Mononuclear cell (primary cell): Measurements from ENCODE around the gene FOXA2. TPM values are rescaled to one million over a fixed set of nuclear protein-coding genes. Genes with fewer than 3 reads are reported as not detected.

ENCODE experiments used
- H3K27me3 ChIP-seq: 2 replicates; pipeline ENCODE4 v1.6.0; 2011; ENCODE audit warnings: low read length, control low read depth; ENCODE audit not compliant: insufficient read depth
- H3K4me1 ChIP-seq: 2 replicates; pipeline ENCODE4 v1.5.1; 2011; ENCODE audit warnings: mild to moderate bottlenecking, low read length, control low read depth; ENCODE audit not compliant: insufficient read depth
- H3K4me3 ChIP-seq: 2 replicates; pipeline ENCODE4 v1.5.1; 2011; ENCODE audit warnings: mild to moderate bottlenecking, low read length, moderate library complexity
- H3K9me3 ChIP-seq: 2 replicates; pipeline ENCODE4 v1.5.1; 2011; ENCODE audit warnings: low read depth, mild to moderate bottlenecking, control low read depth, low read length
- total RNA-seq: library from RNA; depleted of rRNA; stranded (reverse); fragments of >200 nt; gene quantifications from one replicate; pipeline ENCODE4 v1.2.3, GENCODE V29; 2012

FOXA2 gene
- total RNA-seq, 1 donor: not detected

DNA sequence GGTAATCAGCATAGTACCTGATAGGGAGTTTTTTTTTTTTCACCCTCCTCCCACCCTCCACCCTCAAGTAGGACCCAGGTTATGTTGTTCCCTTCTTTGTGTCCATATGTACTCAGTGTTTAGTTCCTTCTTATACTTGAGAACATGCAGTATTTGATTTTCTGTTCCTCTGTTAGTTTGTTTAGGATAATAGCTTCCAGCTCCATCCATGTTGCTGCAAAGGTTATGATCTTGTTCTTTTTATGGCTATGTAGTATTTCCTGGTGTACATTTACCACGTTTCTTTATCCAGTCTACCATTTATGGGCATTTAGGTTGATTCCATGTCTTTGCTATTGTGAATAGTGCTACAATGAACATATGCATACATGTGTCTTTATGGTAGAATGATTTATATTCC lies 41.9 kb downstream of the FOXA2 start:
- H3K4me1 ChIP-seq: no peaks in the 10 kb centered on the region
- no peaks in the 10 kb centered on the region for H3K27me3 ChIP-seq
- no peaks in the 10 kb centered on the region for H3K9me3 ChIP-seq
- H3K4me3 ChIP-seq: no peak overlapping the region

DNA sequence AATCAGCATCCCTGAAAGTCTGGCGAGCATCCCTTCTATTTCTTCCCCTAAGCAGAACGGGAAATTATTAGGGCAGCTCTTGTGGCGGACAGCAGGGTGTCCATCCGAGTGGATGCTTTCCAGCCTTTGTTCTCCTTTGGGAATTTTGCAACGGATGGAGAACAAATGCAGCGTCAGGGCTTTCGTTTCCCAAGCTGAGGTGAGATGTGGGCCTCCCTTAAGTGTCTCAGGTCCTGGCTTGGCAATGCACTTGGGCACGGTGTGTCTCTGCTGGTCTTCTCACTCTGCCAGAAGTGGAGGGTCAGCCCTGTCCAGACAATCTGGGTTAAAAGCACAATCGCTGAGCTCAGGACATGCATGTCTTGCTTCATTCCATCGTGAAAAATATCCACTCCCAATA lies 43.5 kb downstream of the FOXA2 start:
- H3K4me3 ChIP-seq: no peak overlapping the region
- no peaks in the 10 kb centered on the region for H3K4me1 ChIP-seq
- no peaks in the 10 kb centered on the region for H3K9me3 ChIP-seq
- H3K27me3 ChIP-seq: no peaks in the 10 kb centered on the region

DNA sequence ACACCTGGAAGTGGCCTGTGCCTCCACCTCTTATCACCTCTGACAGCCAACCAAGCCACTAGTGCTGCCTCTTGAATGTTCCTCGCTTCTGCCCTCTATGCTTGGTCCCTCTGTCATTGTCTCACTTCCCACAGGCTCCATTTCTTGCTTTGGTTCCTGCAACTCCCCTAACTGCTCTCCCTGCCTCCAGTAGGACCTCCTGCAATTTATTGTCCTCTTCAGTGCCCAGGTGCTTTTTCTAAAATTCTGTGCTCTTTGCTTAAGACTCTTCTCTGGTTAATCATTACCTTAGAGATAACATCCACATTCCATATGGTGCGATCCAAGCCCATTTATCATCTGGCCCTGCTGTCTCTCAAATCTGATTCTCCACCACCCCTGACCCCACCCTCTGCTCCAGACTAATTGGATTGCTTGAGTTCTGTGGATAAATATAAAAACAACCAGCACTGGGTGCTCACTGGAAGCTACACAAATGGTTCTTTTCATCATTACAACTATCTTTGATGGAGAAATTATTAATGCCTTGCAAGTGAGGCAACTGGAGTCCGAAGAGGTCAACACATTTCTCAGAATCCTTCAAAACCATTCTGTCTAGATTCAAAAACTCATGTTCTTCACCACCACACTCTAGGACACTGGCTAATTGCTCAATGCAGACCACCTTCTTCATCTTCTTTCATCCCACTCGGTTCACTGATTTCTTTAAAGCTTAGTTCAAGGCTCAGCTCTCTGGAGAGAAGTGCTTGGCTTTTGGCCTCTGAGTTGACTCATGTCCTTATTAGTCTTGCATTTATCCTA lies 47.2 kb downstream of the FOXA2 start:
- no peaks in the 10 kb centered on the region for H3K9me3 ChIP-seq
- no peak overlapping the region for H3K4me3 ChIP-seq
- no peaks in the 10 kb centered on the region for H3K27me3 ChIP-seq
- H3K4me1 ChIP-seq: no peaks in the 10 kb centered on the region

DNA sequence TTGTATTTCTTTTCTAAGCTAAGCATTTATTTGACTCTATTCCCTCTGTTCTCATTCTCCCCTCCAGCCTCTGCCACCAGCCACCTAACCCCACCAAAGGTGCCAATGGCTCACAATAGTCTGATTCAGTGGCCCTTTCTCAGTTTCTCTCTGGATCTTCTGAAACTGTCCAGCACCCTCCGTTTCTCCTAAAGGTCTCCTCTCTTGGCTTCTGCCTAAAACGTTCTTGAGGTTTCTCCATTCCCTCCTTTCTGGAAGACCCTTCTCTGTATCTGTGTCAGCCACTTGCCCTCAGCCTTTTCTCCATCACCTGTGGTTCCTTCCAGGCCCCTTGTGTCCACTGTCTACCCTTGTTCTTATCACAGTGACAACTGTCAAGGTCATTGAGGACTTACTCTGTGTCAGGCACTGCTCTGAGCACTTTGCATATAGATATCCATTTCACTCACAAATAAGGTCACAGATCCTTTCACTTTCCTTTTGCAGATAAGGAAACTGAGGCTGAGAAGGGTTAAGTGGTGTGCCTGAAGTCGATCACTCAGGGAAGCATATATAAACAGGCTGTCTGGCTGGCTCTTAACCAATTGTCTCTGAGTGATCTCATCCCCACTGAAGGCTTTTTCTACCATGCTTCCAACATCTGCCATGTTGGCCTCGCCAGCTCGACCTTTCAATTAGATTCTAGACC lies 48.1 kb downstream of the FOXA2 start:
- H3K27me3 ChIP-seq: no peaks in the 10 kb centered on the region
- no peaks in the 10 kb centered on the region for H3K4me1 ChIP-seq
- no peak overlapping the region for H3K4me3 ChIP-seq
- no peaks in the 10 kb centered on the region for H3K9me3 ChIP-seq

DNA sequence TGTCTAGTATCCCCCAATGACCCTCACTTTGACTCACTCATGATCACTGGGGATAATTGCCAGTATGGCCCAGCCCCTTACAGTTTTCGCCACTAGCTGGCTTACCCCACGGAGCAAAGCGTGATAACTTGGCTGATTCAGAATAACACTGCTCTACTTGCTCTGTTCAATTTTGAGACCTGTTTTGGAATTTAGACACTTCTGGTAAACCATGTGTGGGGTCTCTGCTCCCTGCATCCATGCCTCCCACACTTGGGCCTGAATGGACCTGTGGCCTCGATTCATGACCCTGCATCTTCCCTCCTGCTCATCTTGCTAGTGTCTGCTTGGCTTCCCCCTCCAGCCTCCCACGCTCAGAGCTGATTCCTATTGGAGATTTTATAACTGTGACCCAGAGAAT lies 48.9 kb downstream of the FOXA2 start:
- H3K4me1 ChIP-seq: no peaks in the 10 kb centered on the region
- no peak overlapping the region for H3K4me3 ChIP-seq
- H3K27me3 ChIP-seq: no peaks in the 10 kb centered on the region
- no peaks in the 10 kb centered on the region for H3K9me3 ChIP-seq

DNA sequence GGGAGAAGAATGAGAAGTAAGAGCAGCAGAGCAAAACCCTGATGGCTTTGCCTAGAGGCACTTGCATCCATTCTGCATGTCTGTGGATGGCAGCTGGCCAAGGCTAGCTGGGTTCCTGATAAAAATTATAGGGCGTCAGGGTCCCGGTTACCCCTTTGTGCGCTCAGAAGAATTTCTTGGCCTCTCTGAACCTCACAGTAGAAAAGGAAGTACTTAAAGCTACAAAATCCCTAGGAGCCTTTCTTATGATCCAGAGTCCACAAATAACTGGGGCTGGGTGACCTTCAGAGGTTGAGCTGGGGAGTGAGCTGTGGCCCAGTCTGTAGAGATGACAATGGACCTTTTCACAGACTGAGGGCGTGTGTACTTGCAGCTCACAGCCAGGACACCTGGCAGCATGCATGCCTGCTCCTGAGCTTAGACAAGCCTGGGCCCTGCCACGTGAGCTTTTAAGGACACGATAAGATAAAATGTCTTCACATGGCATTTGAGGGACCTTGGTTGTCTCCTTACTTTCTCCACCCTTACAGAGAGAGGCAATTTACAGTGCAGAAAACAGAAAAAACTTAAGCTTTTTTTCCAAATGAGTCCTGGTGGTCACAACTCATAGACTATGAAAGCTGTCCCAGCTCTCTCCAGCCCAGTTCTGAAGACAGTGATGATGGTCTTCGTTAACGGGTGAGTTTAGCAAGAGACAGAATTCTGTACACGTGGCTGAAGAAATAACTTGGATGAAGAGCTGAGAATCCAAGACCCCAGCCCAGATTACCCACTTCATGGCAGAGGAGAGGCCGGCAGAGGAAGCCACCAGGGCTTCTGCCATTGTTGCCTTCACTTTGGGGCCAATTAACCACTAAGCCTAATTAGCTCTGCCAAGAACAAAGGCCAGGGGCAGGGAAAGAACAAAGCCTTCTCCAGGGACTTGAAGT lies 50.3 kb downstream of the FOXA2 start:
- Histone ChIP-seq H3K4me1 (no peaks in the 10 kb centered on the region), H3K27me3 (no peaks in the 10 kb centered on the region), H3K9me3 (no peaks in the 10 kb centered on the region), H3K4me3 (no peak overlapping the region)

DNA sequence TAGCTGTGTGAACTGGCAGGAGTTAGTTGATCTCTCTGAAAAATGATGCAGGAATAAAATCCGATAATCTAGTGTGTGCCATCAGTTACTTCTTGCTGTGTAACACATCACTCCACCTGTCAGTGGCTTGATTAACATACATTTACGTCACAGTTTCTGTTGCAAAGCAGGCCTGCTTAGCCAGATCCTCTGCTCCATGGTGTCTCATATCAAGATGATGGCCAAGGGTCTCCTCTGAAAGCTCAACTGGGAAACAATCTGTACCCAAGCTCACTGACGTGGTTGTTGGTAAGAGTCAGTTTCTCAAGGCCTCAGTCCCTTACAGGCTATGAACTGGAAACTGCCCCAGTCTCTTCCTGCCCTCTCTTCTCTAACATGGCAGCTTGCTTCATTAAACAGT lies 51.8 kb downstream of the FOXA2 start:
- Histone ChIP-seq H3K27me3 (no peaks in the 10 kb centered on the region), H3K4me1 (no peaks in the 10 kb centered on the region), H3K4me3 (no peak overlapping the region)

DNA sequence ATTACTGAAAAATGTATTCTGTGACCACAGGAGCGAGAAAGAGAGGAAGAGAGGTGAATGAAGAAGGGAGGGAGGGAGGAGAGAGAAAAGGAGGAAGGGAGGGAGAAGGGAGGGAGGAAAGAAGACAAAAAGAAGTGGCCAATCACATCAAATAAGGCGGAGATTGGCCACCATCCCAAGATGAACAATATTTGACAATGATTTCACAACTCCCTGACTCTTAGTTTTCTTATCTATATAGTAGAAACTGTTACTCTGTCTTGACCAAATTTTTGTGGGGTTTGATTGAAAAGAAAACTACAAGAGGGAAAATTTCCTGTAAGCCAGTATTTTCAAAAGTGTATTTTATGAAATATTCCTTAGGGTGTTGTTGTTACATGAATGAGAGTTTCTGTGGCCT lies 52.6 kb downstream of the FOXA2 start:
- no peaks in the 10 kb centered on the region for H3K27me3 ChIP-seq
- no peaks in the 10 kb centered on the region for H3K4me1 ChIP-seq

More for the DNA sequence above, 51.8 kb downstream of the FOXA2 start:
- no peaks in the 10 kb centered on the region for H3K9me3 ChIP-seq

DNA sequence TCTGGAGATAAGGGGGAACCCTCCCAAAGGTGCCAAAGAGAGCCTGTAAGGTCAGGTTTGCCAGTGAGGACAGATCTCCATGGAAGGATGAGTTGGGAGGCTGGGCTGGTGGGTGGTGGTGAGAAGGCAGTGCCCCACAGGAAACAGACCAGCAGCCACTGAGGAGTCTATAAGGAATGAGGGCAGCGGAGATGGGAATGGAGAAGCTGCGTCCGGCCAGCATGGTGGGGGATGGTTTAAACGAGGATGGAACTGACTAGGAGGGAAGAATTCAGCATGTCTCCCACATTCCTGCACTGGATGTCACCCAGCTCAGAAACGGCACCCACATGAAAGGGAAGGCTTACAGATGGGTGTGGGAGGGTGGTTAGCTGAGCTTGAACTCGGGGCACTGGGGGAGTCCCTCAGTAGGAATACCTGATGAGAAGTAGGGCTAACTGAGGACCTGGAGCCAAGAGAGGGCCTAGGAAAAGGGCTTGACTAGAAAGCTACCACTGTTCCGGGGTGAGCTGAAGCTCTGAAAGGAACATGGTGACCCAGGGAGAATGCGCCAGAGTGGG lies 53.2 kb downstream of the FOXA2 start:
- Histone ChIP-seq H3K9me3 (no peaks in the 10 kb centered on the region), H3K27me3 (no peaks in the 10 kb centered on the region), H3K4me1 (no peaks in the 10 kb centered on the region), H3K4me3 (no peak overlapping the region)

More for the DNA sequence above, 52.6 kb downstream of the FOXA2 start:
- no peaks in the 10 kb centered on the region for H3K9me3 ChIP-seq
- no peak overlapping the region for H3K4me3 ChIP-seq
